GM19240 (cell line): ENCODE data around the gene KIF16B.
A peak's percentile ranks its signal among the peaks of the same experiment; 100 is the strongest.
"Not testable (repeated sequence)": the region's sequence is repeated elsewhere in the genome, so short reads cannot be mapped to it uniquely, and the experiment has no call there.

Experiments
- DNase-seq: peaks from one replicate; pipeline ENCODE4 v3.0.0; 2011; ENCODE audit warnings: low spot score; ENCODE audit not compliant: insufficient read length

KIF16B gene

GRCh38 chr20:16573001-16573965 lies at the start of gene KIF16B:
TSS of gene KIF16B (minus strand) at chr20:16573448. CDS start at chr20:16573275, 173 bp downstream.
- peak; percentile 29 for DNase-seq

- no peak for DNase-seq
Measured at GRCh38 chr20:16622501-16622900, 49.3 kb upstream of the KIF16B start.

GRCh38 chr20:16621435-16622141 lies 48.3 kb upstream of the KIF16B start:
- DNase-seq = no peak

GRCh38 chr20:16620961-16621360 lies 47.7 kb upstream of the KIF16B start:
- DNase-seq = no peak

- no peak for DNase-seq
Measured at GRCh38 chr20:16619953-16620352, 46.7 kb upstream of the KIF16B start.

GRCh38 chr20:16617056-16617455 lies 43.8 kb upstream of the KIF16B start:
- DNase-seq = no peak

- DNase-seq = no peak
Measured at GRCh38 chr20:16616317-16616716, 43.1 kb upstream of the KIF16B start.

GRCh38 chr20:16615199-16615598 lies 42.0 kb upstream of the KIF16B start:
- no peak for DNase-seq

GRCh38 chr20:16613954-16614353 lies 40.7 kb upstream of the KIF16B start:
- no peak for DNase-seq

- DNase-seq = no peak
Measured at GRCh38 chr20:16612706-16613105, 39.5 kb upstream of the KIF16B start.

GRCh38 chr20:16611817-16612216 lies 38.6 kb upstream of the KIF16B start:
- no peak for DNase-seq

GRCh38 chr20:16609066-16609465 lies 35.8 kb upstream of the KIF16B start:
- no peak for DNase-seq

GRCh38 chr20:16608277-16608650 lies 35.0 kb upstream of the KIF16B start:
- DNase-seq = no peak

- no peak for DNase-seq
Measured at GRCh38 chr20:16607364-16608276, 34.4 kb upstream of the KIF16B start.

GRCh38 chr20:16606468-16607070 lies 33.3 kb upstream of the KIF16B start:
- no peak for DNase-seq

GRCh38 chr20:16601047-16601446 lies 27.8 kb upstream of the KIF16B start:
- DNase-seq = no peak

GRCh38 chr20:16599257-16599656 lies 26.0 kb upstream of the KIF16B start:
- DNase-seq = no peak

- no peak for DNase-seq
Measured at GRCh38 chr20:16596991-16597390, 23.7 kb upstream of the KIF16B start.

GRCh38 chr20:16596404-16596803 lies 23.2 kb upstream of the KIF16B start:
- DNase-seq = not testable (repeated sequence)

GRCh38 chr20:16595376-16595775 lies 22.1 kb upstream of the KIF16B start:
- no peak for DNase-seq

- DNase-seq = no peak
Measured at GRCh38 chr20:16590041-16590633, 16.9 kb upstream of the KIF16B start.
